Uterus (tissue), 2 donors: Measurements from ENCODE around the gene PTGDS.

Experiments
- CTCF ChIP-seq, 4 experiments: fragments of 200-600 bp in 2 of 4; fragments of 450-650 bp in 2 of 4; sonication (generic) in 2 of 4; IDR thresholded peaks; one replicate each; pipeline ENCODE4 v1.5.1; 2016 to 2019; ENCODE audit warnings: antibody characterized with exemption in 4 of 4, mild to moderate bottlenecking in 2 of 4, moderate library complexity in 1 of 4
- POLR2A ChIP-seq, 2 donors: fragments of 450-650 bp; IDR thresholded peaks; one replicate each; pipeline ENCODE4 v1.6.1; 2016; ENCODE audit warnings: antibody characterized with exemption in 2 of 2, mild to moderate bottlenecking in 1 of 2, moderate library complexity in 1 of 2

GRCh38 chr9:137028263-137029057 is 51.2 kb downstream of the PTGDS start:
- peak in 2 of 4 experiments; percentile 68 to 72 for TF ChIP-seq CTCF (IDR thresholded peaks at IDR 0.05)
- no peak for TF ChIP-seq POLR2A (IDR thresholded peaks at IDR 0.05)
